GM20000 (cell line): ENCODE results near the gene CXorf51A.
"Not testable (repeated sequence)": the region's sequence is repeated elsewhere in the genome, so short reads cannot be mapped to it uniquely, and the experiment has no call there.

Experiments
- DNase-seq: peaks from one replicate; pipeline ENCODE4 v3.0.0; 2012; ENCODE audit warnings: low spot score
- CTCF ChIP-seq: IDR thresholded peaks from 2 replicates; pipeline ENCODE4 v1.5.1; 2012; ENCODE audit warnings: mild to moderate bottlenecking, control low read depth; ENCODE audit errors: extremely low read depth, missing control alignments

CXorf51A gene

GRCh38 chrX:146814644-146815043 lies at the start of gene CXorf51A:
CXorf51A (minus strand) TSS chrX:146814744; CDS start chrX:146814723, 21 bp downstream.
- DNase-seq: not testable (repeated sequence)

- no peak for DNase-seq
- TF ChIP-seq CTCF: no peak
Measured at GRCh38 chrX:146863566-146863965, 49.0 kb upstream of the CXorf51A start.

GRCh38 chrX:146854281-146854680 lies 39.7 kb upstream of the CXorf51A start:
- no peak for DNase-seq
- no peak for TF ChIP-seq CTCF

- DNase-seq: no peak
- no peak for TF ChIP-seq CTCF
Measured at GRCh38 chrX:146831994-146832393, 17.4 kb upstream of the CXorf51A start.

- not testable (repeated sequence) for DNase-seq
Measured at GRCh38 chrX:146809471-146809870, 5.1 kb downstream of the CXorf51A start, which contains the start of gene CXorf51B. CXorf51B (plus strand) TSS chrX:146809771; CDS start chrX:146809792, 21 bp downstream.
